GM12875 (cell line): ENCODE data around the gene PHYKPL.

Source experiments
- H3K4me3 ChIP-seq: one replicate; pipeline ENCODE4 v1.5.1; 2011; ENCODE audit warnings: low read depth, low read length, control low read depth
- CTCF ChIP-seq: IDR thresholded peaks from 2 replicates; pipeline ENCODE4 v1.5.1; 2011; ENCODE audit warnings: low read depth, mild to moderate bottlenecking, control low read depth, inconsistent platforms, low read length, moderate library complexity, borderline replicate concordance; ENCODE audit not compliant: insufficient read depth

PHYKPL gene

GRCh38 chr5:178232124-178232919 lies at the start of gene PHYKPL:
Gene PHYKPL (minus strand): TSS chr5:178232802. CDS start chr5:178232550, 252 bp downstream.
- peak within 1 kb of the TSS; percentile 94 for H3K4me3 ChIP-seq

GRCh38 chr5:178282391-178282790 lies 49.8 kb upstream of the PHYKPL start:
- H3K4me3 ChIP-seq = no peak overlapping the region
- no peak for TF ChIP-seq CTCF

More at GRCh38 chr5:178232124-178232919, at the start of gene PHYKPL:
- TF ChIP-seq CTCF = no peak

DNA sequence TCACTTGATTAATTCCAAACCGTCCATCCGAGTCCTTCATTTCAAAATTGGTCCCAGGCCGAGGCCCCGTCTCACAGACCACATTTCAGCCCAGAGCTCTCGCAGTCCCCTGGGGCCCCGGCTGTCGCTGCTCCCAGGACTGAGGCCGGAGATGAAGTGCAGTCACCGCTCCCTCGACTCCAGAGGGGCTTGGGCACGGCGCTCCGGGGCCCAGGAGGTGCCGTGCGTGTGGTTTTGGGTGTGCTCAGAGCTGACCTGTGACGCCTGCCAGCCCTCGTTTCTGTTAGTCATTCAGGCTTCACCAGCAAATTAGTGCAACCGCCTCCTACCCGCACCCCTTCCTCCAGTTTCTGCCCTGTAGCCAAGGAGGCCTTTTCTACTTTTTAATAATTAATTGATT lies 48.7 kb upstream of the PHYKPL start:
- TF ChIP-seq CTCF = no peak
- no peak overlapping the region for H3K4me3 ChIP-seq

DNA sequence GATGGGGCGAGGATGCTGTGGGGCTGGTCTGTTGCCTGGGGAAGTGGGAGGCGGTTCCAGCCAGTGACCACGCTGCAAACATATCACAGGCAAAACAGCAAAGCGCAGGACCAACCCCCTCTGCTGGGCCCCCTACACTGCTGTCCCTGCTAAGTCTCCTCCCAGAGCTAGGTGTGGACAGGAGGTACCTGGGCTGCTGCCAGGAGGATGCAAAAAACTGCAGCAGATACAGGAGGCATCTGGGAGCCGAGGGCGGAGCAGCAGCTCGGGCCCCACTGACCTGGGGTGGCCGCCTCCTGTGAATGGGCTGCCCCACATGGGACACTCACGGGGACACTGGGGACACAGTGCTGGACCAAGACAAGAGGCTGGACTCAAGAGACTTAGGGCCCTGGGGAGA lies 48.0 kb upstream of the PHYKPL start:
- no peak overlapping the region for H3K4me3 ChIP-seq
- TF ChIP-seq CTCF = no peak

GRCh38 chr5:178279723-178280438 lies 47.3 kb upstream of the PHYKPL start:
- TF ChIP-seq CTCF = peak; percentile 95
- H3K4me3 ChIP-seq = no peak overlapping the region

- TF ChIP-seq CTCF = no peak
Observed at GRCh38 chr5:178279026-178279722, 46.6 kb upstream of the PHYKPL start.

More at GRCh38 chr5:178279026-178279722, 46.6 kb upstream of the PHYKPL start:
- no peak overlapping the region for H3K4me3 ChIP-seq
